Prostate gland (tissue), 2 donors: ENCODE data around the gene ANG. TPM values are rescaled to one million over a fixed set of nuclear protein-coding genes. Genes with fewer than 3 reads are reported as not detected.

Source experiments
- DNase-seq: peaks from one replicate; pipeline ENCODE4 v3.0.0-alpha.2; 2019; ENCODE audit warnings: low spot score
- H3K27ac ChIP-seq, 2 donors: fragments of 200-600 bp; sonication (generic); 2 replicates each; pipeline ENCODE4 v1.5.1; 2017 to 2019
- H3K27me3 ChIP-seq: fragments of 200-600 bp; sonication (generic); replicated peaks from 2 replicates; pipeline ENCODE4 v1.5.1; 2019; ENCODE audit not compliant: insufficient read depth
- H3K36me3 ChIP-seq, 2 donors: fragments of 200-600 bp; sonication (generic); 1 replicate in 1 of 2; 2 replicates in 1 of 2; pipeline versions ENCODE4 v1.5.1 to v1.8.1; 2017 to 2019
- H3K4me1 ChIP-seq: fragments of 200-600 bp; sonication (generic); replicated peaks from 2 replicates; pipeline ENCODE4 v1.5.1; 2019
- H3K4me3 ChIP-seq, 2 donors: fragments of 200-600 bp; sonication (generic); 2 replicates each; pipeline ENCODE4 v1.5.1; 2017 to 2019
- H3K9me3 ChIP-seq: fragments of 200-600 bp; sonication (generic); 2 replicates; pipeline ENCODE4 v1.5.1; 2017
- CTCF ChIP-seq, 4 experiments: fragments of 200-600 bp in 2 of 4; fragments of 450-650 bp in 2 of 4; sonication (generic) in 2 of 4; IDR thresholded peaks; 1 replicate in 3 of 4; 2 replicates in 1 of 4; pipeline ENCODE4 v1.5.1; 2016 to 2019; ENCODE audit warnings: antibody characterized with exemption in 4 of 4, mild to moderate bottlenecking in 2 of 4, moderate library complexity in 2 of 4
- POLR2A ChIP-seq: fragments of 450-650 bp; IDR thresholded peaks from one replicate; pipeline ENCODE4 v1.6.1; 2016; ENCODE audit warnings: antibody characterized with exemption, mild to moderate bottlenecking
- POLR2AphosphoS5 ChIP-seq: sonication (generic); formaldehyde crosslinking; IDR thresholded peaks from one replicate; pipeline ENCODE4 v1.6.1; 2017; ENCODE audit warnings: antibody characterized with exemption
- WGBS: methylation state at CpG from one replicate; pipeline ENCODE4 v1.1.5; 2018; 5-methylcytosine and 5-hydroxymethylcytosine counted together
- intact Hi-C: fragments of 100-400 bp; cut with DNase I; formaldehyde crosslinking; loops from one replicate; pipeline ENCODE4 v1.14.2; 2022
- total RNA-seq, 2 donors: library from RNA; depleted of rRNA; stranded (reverse); fragments of >200 nt; gene quantifications; one replicate each; pipeline ENCODE4 v1.1.0, GENCODE V29; 2016

The ANG gene
- total RNA-seq, 2 donors from 2014 or later = 58.6 to 78.2 TPM

GRCh38 chr14:20680843-20681347 lies 7.7 kb upstream of the ANG start:
- H3K36me3 ChIP-seq = no peaks in the 10 kb centered on the region
- 9% methylated on average over 7 of the region's 7 CpGs for WGBS
- no peaks in the 10 kb centered on the region for H3K4me1 ChIP-seq
- no peak for DNase-seq
- no peaks in the 10 kb centered on the region for H3K9me3 ChIP-seq
- intact Hi-C loops = loop anchor here (5.0 kb wide), 3 partner anchors 49 to 421 kb away; partner anchors contain the start of genes PIP4P1 and TMEM253
- peak overlapping the region; percentile 99 to 100 for H3K27ac ChIP-seq
- TF ChIP-seq POLR2A = no peak
- TF ChIP-seq CTCF (IDR thresholded peaks at IDR 0.05) = peak in 1 of 4 experiments; percentile 1
- no peaks in the 10 kb centered on the region for H3K27me3 ChIP-seq
- H3K4me3 ChIP-seq = peak overlapping the region; percentile 65 to 73

GRCh38 chr14:20681348-20682126 lies 7.0 kb upstream of the ANG start:
- intact Hi-C loops = loop anchor here (2.0 to 5.0 kb wide), 4 partner anchors 49 to 421 kb away; partner anchors contain the start of genes PIP4P1 and TMEM253
- peak overlapping the region; percentile 65 to 73 for H3K4me3 ChIP-seq
- H3K9me3 ChIP-seq = no peaks in the 10 kb centered on the region
- no peaks in the 10 kb centered on the region for H3K27me3 ChIP-seq
- TF ChIP-seq POLR2A (peak; percentile 6), CTCF (IDR thresholded peaks at IDR 0.05) (no peak), POLR2AphosphoS5 (peak; percentile 63)
- no peaks in the 10 kb centered on the region for H3K4me1 ChIP-seq
- DNase-seq = peak; percentile 76
- peak overlapping the region; percentile 99 to 100 for H3K27ac ChIP-seq
- H3K36me3 ChIP-seq = no peaks in the 10 kb centered on the region
- under 1% methylated on average over 25 of the region's 25 CpGs for WGBS

- H3K36me3 ChIP-seq = no peaks in the 10 kb centered on the region
- no peaks in the 10 kb centered on the region for H3K9me3 ChIP-seq
- intact Hi-C loops = loop anchor here (2.0 to 5.0 kb wide), 4 partner anchors 50 to 420 kb away; partner anchors contain the start of genes PIP4P1 and TMEM253
- H3K4me1 ChIP-seq = no peaks in the 10 kb centered on the region
- 0% methylated on average over 11 of the region's 11 CpGs for WGBS
- no peaks in the 10 kb centered on the region for H3K27me3 ChIP-seq
- no peak for DNase-seq
- peak overlapping the region; percentile 65 to 73 for H3K4me3 ChIP-seq
- peak overlapping the region; percentile 99 to 100 for H3K27ac ChIP-seq
- TF ChIP-seq POLR2AphosphoS5 (no peak), POLR2A (no peak), CTCF (IDR thresholded peaks at IDR 0.05) (peak in 1 of 4 experiments; percentile 30)
Measured at GRCh38 chr14:20682127-20682434, 6.5 kb upstream of the ANG start.

GRCh38 chr14:20682435-20683124 lies 6.0 kb upstream of the ANG start:
- Histone ChIP-seq H3K27me3 (no peaks in the 10 kb centered on the region), H3K36me3 (no peaks in the 10 kb centered on the region), H3K4me3 (peak overlapping the region; percentile 65 to 73), H3K4me1 (no peaks in the 10 kb centered on the region), H3K9me3 (no peaks in the 10 kb centered on the region), H3K27ac (peak overlapping the region; percentile 99 to 100)
- peak; percentile 91 for TF ChIP-seq POLR2A
- peak; percentile 88 for TF ChIP-seq POLR2AphosphoS5
- no peak for TF ChIP-seq CTCF (IDR thresholded peaks at IDR 0.05)
- intact Hi-C loops = loop anchor here (2.0 to 5.0 kb wide), 4 partner anchors 50 to 420 kb away; partner anchors contain the start of genes PIP4P1 and TMEM253
- under 1% methylated on average over 39 of the region's 40 CpGs for WGBS
- DNase-seq = peak; percentile 90
